Measurements from ENCODE around the gene DENND11. TPM values are rescaled to one million over a fixed set of nuclear protein-coding genes. Genes with fewer than 3 reads are reported as not detected.

The DENND11 gene, protein sequence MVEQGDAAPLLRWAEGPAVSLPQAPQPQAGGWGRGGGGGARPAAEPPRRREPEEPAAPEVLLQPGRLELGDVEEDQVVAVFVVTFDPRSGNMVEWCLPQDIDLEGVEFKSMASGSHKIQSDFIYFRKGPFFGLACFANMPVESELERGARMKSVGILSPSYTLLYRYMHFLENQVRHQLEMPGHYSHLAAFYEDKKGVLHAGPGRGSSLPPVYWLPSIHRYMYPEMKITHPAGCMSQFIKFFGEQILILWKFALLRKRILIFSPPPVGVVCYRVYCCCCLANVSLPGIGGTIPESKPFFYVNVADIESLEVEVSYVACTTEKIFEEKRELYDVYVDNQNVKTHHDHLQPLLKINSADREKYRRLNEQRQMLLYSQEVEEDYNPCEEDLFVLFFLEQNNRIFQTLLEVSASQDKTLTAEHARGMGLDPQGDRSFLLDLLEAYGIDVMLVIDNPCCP
- total RNA-seq: 10 to 100 TPM; 20.4 to 28.9 TPM
- polyA plus RNA-seq (ENCODE audit: insufficient read length in 6 of 6): 10 to 100 TPM; 39.6 to 48.7 (median 43.0) TPM
- long read RNA-seq, donor 1, full-length matches to known transcripts: 5 of 25 reads
- long read RNA-seq, donor 1, partial matches to known transcripts: 20 of 25 reads
- long read RNA-seq, donor 1, other reads (novel, unspliced or antisense): 0 of 25 reads
- long read RNA-seq, donor 2, full-length matches to known transcripts: 2 of 2 reads
- long read RNA-seq, donor 2, partial matches to known transcripts: 0 of 2 reads
- long read RNA-seq, donor 2, other reads (novel, unspliced or antisense): 0 of 2 reads
- long read RNA-seq, donor 3, full-length matches to known transcripts: 3 of 3 reads
- long read RNA-seq, donor 3, partial matches to known transcripts: 0 of 3 reads
- long read RNA-seq, donor 3, other reads (novel, unspliced or antisense): 0 of 3 reads
- long read RNA-seq, donor 4, partial matches to known transcripts: 1 of 2 reads
- long read RNA-seq, donor 4, other reads (novel, unspliced or antisense): 1 of 2 reads
- long read RNA-seq, donor 5, full-length matches to known transcripts: 5 of 11 reads
- long read RNA-seq, donor 5, partial matches to known transcripts: 6 of 11 reads
- long read RNA-seq, donor 5, other reads (novel, unspliced or antisense): 0 of 11 reads
- long read RNA-seq, donor 6, full-length matches to known transcripts: 5 of 5 reads
- long read RNA-seq, donor 6, partial matches to known transcripts: 0 of 5 reads
- long read RNA-seq, donor 6, other reads (novel, unspliced or antisense): 0 of 5 reads
- long read RNA-seq, donor 7, full-length matches to known transcripts: 2 of 2 reads
- long read RNA-seq, donor 7, partial matches to known transcripts: 0 of 2 reads
- long read RNA-seq, donor 7, other reads (novel, unspliced or antisense): 0 of 2 reads
- long read RNA-seq, donor 8, full-length matches to known transcripts: 2 of 2 reads
- long read RNA-seq, donor 8, partial matches to known transcripts: 0 of 2 reads
- long read RNA-seq, donor 8, other reads (novel, unspliced or antisense): 0 of 2 reads
- long read RNA-seq, donor 9: 0 reads
- long read RNA-seq, donor 10, partial matches to known transcripts: 0 of 1 reads
- long read RNA-seq, donor 10, other reads (novel, unspliced or antisense): 1 of 1 reads
- long read RNA-seq, donor 11: 0 reads
- long read RNA-seq, donor 12, full-length matches to known transcripts: 3 of 3 reads
- long read RNA-seq, donor 12, partial matches to known transcripts: 0 of 3 reads
- long read RNA-seq, donor 12, other reads (novel, unspliced or antisense): 0 of 3 reads

DNA sequence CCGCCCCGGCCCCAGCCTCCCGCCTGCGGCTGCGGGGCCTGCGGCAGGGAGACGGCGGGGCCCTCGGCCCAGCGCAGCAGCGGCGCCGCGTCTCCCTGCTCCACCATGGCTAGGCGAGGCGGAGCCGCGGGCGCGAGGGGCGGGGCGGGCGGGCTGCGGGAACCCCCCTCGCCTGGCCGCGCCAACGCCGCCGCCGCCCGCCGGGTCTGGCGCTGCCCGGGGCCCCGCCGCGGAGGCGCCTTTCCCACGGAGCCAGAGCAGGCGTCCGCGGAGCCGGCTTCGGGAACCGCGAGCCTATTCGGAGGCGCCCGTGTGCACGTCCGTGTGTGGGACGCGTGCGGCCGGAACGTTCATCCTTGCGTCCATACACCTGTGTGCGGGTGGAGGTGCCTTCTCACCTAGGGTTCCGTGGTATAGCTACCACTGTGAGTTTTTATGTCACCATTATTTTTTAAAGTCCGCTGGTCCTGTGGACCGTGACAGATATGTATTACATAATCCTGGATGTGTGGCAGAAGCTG, at the start of gene DENND11:
TSS of gene DENND11 (minus strand) at position 120 of the 521 bp plus-strand sequence. CDS start at position 107, 13 bp downstream.
- Histone ChIP-seq H3K4me1 (peaks cover 2 to 45% of the 10 kb centered on the region in 2 donors), H3K27me3 (peaks cover 0 to 25% of the 10 kb centered on the region in 2 donors), H3K9me3 (no peaks in the 10 kb centered on the region), H3K36me3 (no peaks in the 10 kb centered on the region), H3K27ac (peak within 1 kb of the TSS; percentile 77 to 78), H3K4me3 (peak within 1 kb of the TSS; percentile 71 to 77)
- TF ChIP-seq, protein P1, sequence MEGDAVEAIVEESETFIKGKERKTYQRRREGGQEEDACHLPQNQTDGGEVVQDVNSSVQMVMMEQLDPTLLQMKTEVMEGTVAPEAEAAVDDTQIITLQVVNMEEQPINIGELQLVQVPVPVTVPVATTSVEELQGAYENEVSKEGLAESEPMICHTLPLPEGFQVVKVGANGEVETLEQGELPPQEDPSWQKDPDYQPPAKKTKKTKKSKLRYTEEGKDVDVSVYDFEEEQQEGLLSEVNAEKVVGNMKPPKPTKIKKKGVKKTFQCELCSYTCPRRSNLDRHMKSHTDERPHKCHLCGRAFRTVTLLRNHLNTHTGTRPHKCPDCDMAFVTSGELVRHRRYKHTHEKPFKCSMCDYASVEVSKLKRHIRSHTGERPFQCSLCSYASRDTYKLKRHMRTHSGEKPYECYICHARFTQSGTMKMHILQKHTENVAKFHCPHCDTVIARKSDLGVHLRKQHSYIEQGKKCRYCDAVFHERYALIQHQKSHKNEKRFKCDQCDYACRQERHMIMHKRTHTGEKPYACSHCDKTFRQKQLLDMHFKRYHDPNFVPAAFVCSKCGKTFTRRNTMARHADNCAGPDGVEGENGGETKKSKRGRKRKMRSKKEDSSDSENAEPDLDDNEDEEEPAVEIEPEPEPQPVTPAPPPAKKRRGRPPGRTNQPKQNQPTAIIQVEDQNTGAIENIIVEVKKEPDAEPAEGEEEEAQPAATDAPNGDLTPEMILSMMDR (IDR thresholded peaks at IDR 0.05): no peak
- peak; percentile 36 to 89 (median 56) for DNase-seq
- peak; percentile 83 for ATAC-seq
- intact Hi-C loops (cut with DNase I): no loop called here

DNA sequence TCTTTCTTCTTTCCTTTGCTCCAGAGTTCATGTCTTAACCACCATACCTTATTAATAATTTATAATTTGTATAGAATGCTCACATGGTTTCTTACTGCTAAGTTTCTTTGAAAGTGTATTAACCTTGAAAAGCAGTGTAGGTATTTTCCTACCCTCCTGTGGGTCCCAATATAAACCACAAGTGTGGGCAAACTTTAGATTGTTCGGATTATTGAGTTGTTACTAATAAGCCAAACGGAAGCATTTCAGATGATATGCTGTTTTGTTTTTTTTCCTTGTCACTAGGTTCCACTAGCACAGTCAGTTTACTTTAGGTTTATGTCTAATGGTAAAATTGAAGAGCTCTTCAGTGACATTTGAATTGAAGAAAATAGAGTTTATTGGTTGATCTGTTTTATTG, 46.4 kb upstream of the DENND11 start:
- Histone ChIP-seq H3K27ac (no peak overlapping the region), H3K4me1 (no peaks in the 10 kb centered on the region), H3K27me3 (no peaks in the 10 kb centered on the region), H3K4me3 (no peak overlapping the region), H3K36me3 (peaks cover 4 to 100% of the 10 kb centered on the region in 2 donors), H3K9me3 (peaks cover 0 to 25% of the 10 kb centered on the region in 2 donors)
- DNase-seq (no peak), ATAC-seq (no peak)
- TF ChIP-seq, protein P1 (IDR thresholded peaks at IDR 0.05): no peak
- intact Hi-C loops (cut with DNase I): no loop called here

DNA sequence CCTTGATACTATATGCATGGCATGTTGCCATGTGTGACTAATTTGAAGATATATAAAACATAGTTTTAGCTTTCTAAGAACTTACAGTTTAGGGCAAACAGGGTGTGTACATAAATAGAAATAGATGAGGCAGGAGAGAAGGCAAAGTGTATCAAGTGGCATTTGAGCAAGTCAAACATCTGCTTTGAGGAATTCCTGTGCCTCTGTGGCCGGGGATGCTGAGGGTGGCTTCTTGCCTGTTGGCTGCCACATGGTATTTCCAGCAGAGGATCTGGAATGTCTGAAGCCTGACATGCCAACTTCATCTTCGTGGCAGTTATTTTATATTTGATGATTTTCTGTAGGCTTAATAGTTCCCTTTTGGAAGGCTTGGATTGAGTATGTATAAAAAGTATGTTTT, 42.2 kb upstream of the DENND11 start:
- Histone ChIP-seq H3K27me3 (no peaks in the 10 kb centered on the region), H3K9me3 (no peaks in the 10 kb centered on the region), H3K4me1 (peaks cover under 1 to 17% of the 10 kb centered on the region in 2 donors), H3K27ac (no peak overlapping the region), H3K4me3 (no peak overlapping the region), H3K36me3 (peaks cover 4 to 88% of the 10 kb centered on the region in 2 donors)
- TF ChIP-seq, protein P1 (IDR thresholded peaks at IDR 0.05): no peak
- DNase-seq (no peak), ATAC-seq (no peak)
- intact Hi-C loops (cut with DNase I): no loop called here

DNA sequence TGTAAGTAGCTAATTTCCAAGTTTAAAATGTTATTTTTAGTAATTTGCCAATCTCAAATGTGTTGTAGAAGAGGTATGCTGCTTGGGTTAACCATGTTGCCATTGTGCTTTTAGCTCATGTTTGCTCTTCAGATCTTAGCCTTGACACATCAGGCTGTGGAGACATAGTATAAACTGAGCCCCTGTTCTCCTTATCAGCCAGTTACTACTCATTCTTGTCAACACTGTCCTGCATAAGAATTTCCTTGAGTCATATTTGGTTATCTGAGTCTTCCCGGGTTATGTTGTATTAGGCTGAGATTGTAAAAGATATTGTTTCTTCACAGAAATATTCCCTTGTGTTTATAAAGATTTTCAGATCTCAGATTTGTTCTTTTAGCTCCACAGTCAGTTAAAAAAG, 40.3 kb upstream of the DENND11 start:
- H3K4me3 ChIP-seq: no peak overlapping the region
- H3K36me3 ChIP-seq: peaks cover 4 to 69% of the 10 kb centered on the region in 2 donors
- TF ChIP-seq, protein P1 (IDR thresholded peaks at IDR 0.05): no peak
- H3K27ac ChIP-seq: no peak overlapping the region
- intact Hi-C loops (cut with DNase I): no loop called here
- DNase-seq: no peak
- ATAC-seq: no peak
- H3K27me3 ChIP-seq: no peaks in the 10 kb centered on the region
- peaks cover 5 to 26% of the 10 kb centered on the region in 2 donors for H3K4me1 ChIP-seq
- no peaks in the 10 kb centered on the region for H3K9me3 ChIP-seq

Measured in left lung (tissue), 14 donors.